Endothelial cell of umbilical vein (primary cell): ENCODE data around the gene DAO. TPM values are rescaled to one million over a fixed set of nuclear protein-coding genes. Genes with fewer than 3 reads are reported as not detected.

Experiments
- BruUV-seq: library from RNA; stranded (reverse); fragments of 400-500 nt; replicated peaks from 2 replicates; lab custom pipeline; 2021; lab: Mats Ljungman, UMichigan
- CTCF ChIA-PET: fragments of 300-600, 350-600 bp; sonication (Branson Sonifier 250); formaldehyde crosslinking; loops from one replicate; lab custom pipeline; 2021; ENCODE audit warnings: antibody characterized with exemption, inconsistent platforms; lab: Charles Lee
- POLR2A ChIA-PET: fragments of 300-600, 350-600 bp; sonication (Branson Sonifier 250); formaldehyde crosslinking; loops from one replicate; lab custom pipeline; 2021; ENCODE audit warnings: antibody characterized with exemption, inconsistent platforms; lab: Charles Lee
- DNase-seq: peaks from one replicate; pipeline ENCODE4 v3.0.0-alpha.2; 2011; ENCODE audit warnings: low read depth, low spot score
- FAIRE-seq: peaks from 2 replicates; lab custom pipeline; 2011; peaks lifted over from hg19 to GRCh38; lab: Jason Lieb, UNC
- H2AFZ ChIP-seq: 2 replicates; pipeline ENCODE4 v1.6.0; 2012; ENCODE audit warnings: low read depth, low read length, control low read depth, inconsistent platforms
- H3K27ac ChIP-seq: 2 replicates; pipeline ENCODE4 v1.5.1; 2011; ENCODE audit warnings: low read depth, mild to moderate bottlenecking, control low read depth, low read length, moderate library complexity; ENCODE audit not compliant: insufficient read depth
- H3K27me3 ChIP-seq, 2 experiments: 2 replicates each; pipeline versions ENCODE4 v1.6.0 to v1.6.1; 2011; ENCODE audit warnings: low read length in 2 of 2, mixed read lengths in 1 of 2; ENCODE audit not compliant: control insufficient read depth in 2 of 2, insufficient read depth in 2 of 2
- H3K36me3 ChIP-seq, 2 experiments: 2 replicates in 1 of 2; 3 replicates in 1 of 2; pipeline ENCODE4 v1.5.1; 2011; ENCODE audit warnings: low read length in 2 of 2, mild to moderate bottlenecking in 1 of 2, moderate library complexity in 1 of 2; ENCODE audit not compliant: control insufficient read depth in 2 of 2, insufficient read depth in 2 of 2; ENCODE audit errors: extremely low read depth in 1 of 2
- H3K4me1 ChIP-seq: 3 replicates; pipeline ENCODE4 v1.5.1; 2011; ENCODE audit warnings: mild to moderate bottlenecking, low read length; ENCODE audit not compliant: control insufficient read depth, insufficient read depth; ENCODE audit errors: extremely low read depth
- H3K4me2 ChIP-seq: 2 replicates; pipeline ENCODE4 v1.6.1; 2011; ENCODE audit warnings: low read length, control low read depth, mixed read lengths; ENCODE audit not compliant: insufficient read depth
- H3K4me3 ChIP-seq, 3 experiments: fragments of 200-600 bp in 1 of 3; sonication (generic), shearing (Covaris generic) in 1 of 3; replicated peaks in 1 of 3; 2 replicates each; pipeline ENCODE4 v1.5.1; 2011 to 2016; ENCODE audit warnings: control low read depth in 3 of 3, low read length in 3 of 3, mild to moderate bottlenecking in 2 of 3, inconsistent platforms in 1 of 3, low read depth in 1 of 3, moderate library complexity in 1 of 3; ENCODE audit not compliant: insufficient read depth in 1 of 3
- H3K79me2 ChIP-seq: 2 replicates; pipeline ENCODE4 v1.6.0; 2012; ENCODE audit warnings: low read length, inconsistent platforms; ENCODE audit not compliant: control insufficient read depth, insufficient read depth
- H3K9ac ChIP-seq: replicated peaks from 2 replicates; pipeline ENCODE3; 2011; ENCODE audit warnings: low read length, control low read depth; ENCODE audit not compliant: insufficient read depth; ENCODE audit errors: extremely low read depth
- H3K9me1 ChIP-seq: replicated peaks from 3 replicates; pipeline ENCODE4 v1.6.0; 2011; ENCODE audit warnings: mild to moderate bottlenecking, low read length; ENCODE audit not compliant: control insufficient read depth, insufficient read depth; ENCODE audit errors: extremely low read depth
- H3K9me3 ChIP-seq: replicated peaks from 2 replicates; pipeline ENCODE4 v1.5.1; 2012; ENCODE audit warnings: low read length, inconsistent platforms; ENCODE audit not compliant: control insufficient read depth, insufficient read depth
- H4K20me1 ChIP-seq: replicated peaks from 2 replicates; pipeline ENCODE3; 2011; ENCODE audit warnings: mild to moderate bottlenecking, low read length; ENCODE audit not compliant: control insufficient read depth, insufficient read depth; ENCODE audit errors: extremely low read depth
- GATA2 ChIP-seq: IDR thresholded peaks from 2 replicates; pipeline ENCODE4 v1.7.0; 2011; ENCODE audit warnings: low read depth, mild to moderate bottlenecking, moderate library complexity, mixed read lengths, low read length; ENCODE audit not compliant: insufficient read length, insufficient read depth
- POLR2AphosphoS5 ChIP-seq: IDR thresholded peaks from 2 replicates; pipeline ENCODE4 v1.6.1; 2012; ENCODE audit warnings: low read depth, mild to moderate bottlenecking, control low read depth, low read length, moderate library complexity; ENCODE audit not compliant: insufficient read depth
- dilution Hi-C: fragments of 300-500 bp; cut with MboI; formaldehyde crosslinking; loops from one replicate; pipeline ENCODE4 v1.15.0; 2019; ENCODE audit warnings: low sequenced_read_pairs; ENCODE audit not compliant: extremely low pct_ligation_motif_present
- intact Hi-C: fragments of 100-400 bp; cut with micrococcal nuclease; formaldehyde crosslinking; loops from one replicate; pipeline ENCODE4 v1.10.0; 2022
- polyA plus RNA-seq, 4 experiments: library from polyadenylated mRNA; depleted of rRNA in 3 of 4; stranded (reverse) in 3 of 4; unstranded in 1 of 4; fragments of >200 nt; gene quantifications; 2 replicates each; pipeline versions ENCODE4 v1.2.1 to v1.2.3, GENCODE V29; 2011 to 2012; ENCODE audit warnings: missing spikeins in 1 of 4
- total RNA-seq: library from RNA; stranded (reverse); gene quantifications from 2 replicates; pipeline ENCODE4 v1.2.3, GENCODE V29; 2021

Gene DAO
- total and polyA plus RNA-seq, 2 donors (not counting 3 experiments of a cell fraction or from before 2014, with no cell fraction given): not detected

DNA sequence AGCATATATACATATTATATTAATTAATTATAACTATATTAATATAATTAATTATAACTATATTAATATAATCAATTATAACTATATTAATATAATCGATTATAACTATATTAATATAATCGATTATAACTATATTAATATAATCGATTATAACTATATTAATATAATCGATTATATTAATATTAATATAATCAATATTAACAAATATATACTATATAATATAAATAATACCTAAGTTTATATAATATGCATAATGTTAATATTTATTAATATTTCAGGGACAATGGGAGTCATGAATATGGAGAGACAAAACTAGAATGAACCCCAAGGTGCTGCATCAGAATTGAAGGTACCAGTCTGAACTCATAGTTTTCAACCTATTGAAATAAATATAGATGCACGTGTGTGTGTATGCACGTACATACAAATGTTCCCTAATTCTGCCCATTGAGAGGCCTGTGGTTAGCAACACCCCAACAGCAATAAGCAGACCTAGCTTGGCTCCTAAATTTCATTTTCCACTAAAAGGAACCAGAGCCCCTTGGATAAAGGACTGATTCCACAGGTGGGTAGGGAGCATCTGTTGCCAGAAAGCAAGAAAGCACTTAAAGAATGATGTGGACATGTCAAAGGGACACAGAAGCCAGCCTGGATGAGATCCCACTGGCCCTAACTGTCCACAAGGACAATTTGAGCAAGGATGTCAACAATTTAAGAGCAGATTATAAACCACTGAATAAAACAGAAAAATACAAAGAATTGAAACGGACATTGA, 43.8 kb upstream of the DAO start:
- Histone ChIP-seq H3K4me2 (no peak overlapping the region), H3K4me1 (peaks cover 81% of the 10 kb centered on the region), H4K20me1 (no peaks in the 10 kb centered on the region), H3K9ac (no peak overlapping the region), H3K9me3 (no peaks in the 10 kb centered on the region), H3K36me3 (peaks cover 9 to 15% of the 10 kb centered on the region in 2 experiments), H3K4me3 (no peak overlapping the region), H3K27me3 (no peaks in the 10 kb centered on the region), H3K79me2 (peaks cover 53% of the 10 kb centered on the region), H3K9me1 (no peaks in the 10 kb centered on the region), H3K27ac (peak overlapping the region; percentile 98), H2AFZ (no peak overlapping the region)
- DNase-seq (no peak), FAIRE-seq (peak; percentile 4)
- ChIA-PET POLR2A (no interaction called here), CTCF (interaction anchor here (6.5 kb wide), 1 partner anchor 9 kb away, joined by 63 read pairs; no protein-coding TSS in a partner anchor)
- BruUV-seq: no TSS peak
- dilution Hi-C loops: loop anchor here (25.0 kb wide), 1 partner anchor 174 kb away; no protein-coding TSS in a partner anchor
- TF ChIP-seq GATA2: no peak
- intact Hi-C loops: no loop called here

DNA sequence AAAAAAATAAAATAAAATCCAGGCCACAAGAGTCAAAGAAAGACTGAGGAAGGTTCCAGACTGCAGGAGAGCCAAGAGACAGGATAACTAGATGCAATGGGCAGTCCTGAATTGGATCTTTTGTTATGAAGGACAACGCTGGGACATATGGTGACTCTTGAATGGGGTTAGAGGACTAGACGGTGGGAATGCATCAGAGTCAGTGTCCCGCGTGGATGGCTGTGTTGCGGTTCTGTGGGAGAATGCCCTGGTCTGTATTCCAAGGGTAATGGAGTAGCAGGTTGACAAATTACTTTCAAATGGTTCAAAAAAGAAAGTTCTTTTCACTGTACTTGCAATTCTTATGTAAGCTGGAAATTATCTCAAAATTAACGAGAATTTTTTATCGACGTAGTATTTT, 42.7 kb upstream of the DAO start:
- H3K9ac ChIP-seq: peak overlapping the region; percentile 95
- DNase-seq: no peak
- H3K4me2 ChIP-seq: no peak overlapping the region
- no peak overlapping the region for H2AFZ ChIP-seq
- H3K9me3 ChIP-seq: no peaks in the 10 kb centered on the region
- peaks cover 81% of the 10 kb centered on the region for H3K4me1 ChIP-seq
- H3K79me2 ChIP-seq: peaks cover 52% of the 10 kb centered on the region
- peak overlapping the region; percentile 98 for H3K27ac ChIP-seq
- dilution Hi-C loops: loop anchor here (25.0 kb wide), 1 partner anchor 175 kb away; no protein-coding TSS in a partner anchor
- no peak overlapping the region for H3K4me3 ChIP-seq
- POLR2A ChIA-PET: interaction anchor here (1.1 to 3.9 kb wide), 5 partner anchors 11 to 15 kb away, joined by 3 to 53 read pairs (median 14); no protein-coding TSS in a partner anchor
- BruUV-seq: no TSS peak
- H4K20me1 ChIP-seq: no peaks in the 10 kb centered on the region
- intact Hi-C loops: no loop called here
- no peaks in the 10 kb centered on the region for H3K9me1 ChIP-seq
- peaks cover 5 to 11% of the 10 kb centered on the region in 2 experiments for H3K36me3 ChIP-seq
- no peak for TF ChIP-seq POLR2AphosphoS5
- no peaks in the 10 kb centered on the region for H3K27me3 ChIP-seq
- CTCF ChIA-PET: interaction anchor here (6.5 kb wide), 1 partner anchor 10 kb away, joined by 63 read pairs; no protein-coding TSS in a partner anchor
- no peak for FAIRE-seq
